Astrocyte (in vitro differentiated cells and primary cell): ENCODE measurements around the gene ARHGAP12. TPM values are rescaled to one million over a fixed set of nuclear protein-coding genes. Genes with fewer than 3 reads are reported as not detected.
A peak's percentile ranks its signal among the peaks of the same experiment; 100 is the strongest.

Experiments used
- DNase-seq: peaks from one replicate; pipeline ENCODE4 v3.0.0-alpha.2; 2010; ENCODE audit warnings: low read depth
- FAIRE-seq: peaks from 2 replicates; lab custom pipeline; 2011; peaks lifted over from hg19 to GRCh38; lab: Jason Lieb, UNC
- H2AFZ ChIP-seq: 2 replicates; pipeline ENCODE4 v1.6.0; 2012; ENCODE audit warnings: low read depth, low read length, inconsistent platforms
- H3K27ac ChIP-seq: 2 replicates; pipeline ENCODE4 v1.5.1; 2011; ENCODE audit warnings: low read depth, low read length, inconsistent platforms
- H3K27me3 ChIP-seq: 2 replicates; pipeline ENCODE4 v1.6.0; 2011; ENCODE audit warnings: low read length, inconsistent platforms; ENCODE audit not compliant: insufficient read depth
- H3K36me3 ChIP-seq: 2 replicates; pipeline ENCODE4 v1.5.1; 2011; ENCODE audit warnings: low read length, inconsistent platforms; ENCODE audit not compliant: insufficient read depth
- H3K4me1 ChIP-seq: 2 replicates; pipeline ENCODE4 v1.5.1; 2011; ENCODE audit warnings: low read length, inconsistent platforms; ENCODE audit not compliant: insufficient read depth
- H3K4me2 ChIP-seq: 2 replicates; pipeline ENCODE4 v1.6.0; 2012; ENCODE audit warnings: low read length, inconsistent platforms
- H3K4me3 ChIP-seq: 2 replicates; pipeline ENCODE4 v1.5.1; 2011; ENCODE audit warnings: low read depth, mild to moderate bottlenecking, low read length, inconsistent platforms; ENCODE audit not compliant: insufficient read depth
- H3K79me2 ChIP-seq: 2 replicates; pipeline ENCODE4 v1.6.0; 2012; ENCODE audit warnings: mild to moderate bottlenecking, low read length, inconsistent platforms; ENCODE audit not compliant: insufficient read depth
- H3K9ac ChIP-seq: 2 replicates; pipeline ENCODE4 v1.6.0; 2012; ENCODE audit warnings: mild to moderate bottlenecking, low read length, inconsistent platforms
- H3K9me3 ChIP-seq: 2 replicates; pipeline ENCODE4 v1.5.1; 2012; ENCODE audit warnings: low read depth, mild to moderate bottlenecking, low read length, inconsistent platforms; ENCODE audit not compliant: insufficient read depth
- H4K20me1 ChIP-seq: 2 replicates; pipeline ENCODE4 v1.6.0; 2012; ENCODE audit warnings: low read length, inconsistent platforms; ENCODE audit not compliant: insufficient read depth
- H3K27ac Mint-ChIP-seq: one replicate; pipeline ENCODE4 v1.8.0; 2021; ENCODE audit warnings: mild to moderate bottlenecking, mixed read lengths; ENCODE audit not compliant: unreplicated experiment
- H3K27me3 Mint-ChIP-seq: one replicate; pipeline ENCODE4 v1.8.0; 2021; ENCODE audit warnings: low read depth, mixed read lengths; ENCODE audit not compliant: unreplicated experiment
- H3K36me3 Mint-ChIP-seq: one replicate; pipeline ENCODE4 v1.8.0; 2021; ENCODE audit warnings: low read depth, mixed read lengths; ENCODE audit not compliant: unreplicated experiment
- H3K4me1 Mint-ChIP-seq: one replicate; pipeline ENCODE4 v1.8.0; 2021; ENCODE audit warnings: low read depth, mixed read lengths; ENCODE audit not compliant: unreplicated experiment
- H3K4me3 Mint-ChIP-seq: one replicate; pipeline ENCODE4 v1.8.0; 2021; ENCODE audit warnings: mild to moderate bottlenecking, moderate library complexity, mixed read lengths; ENCODE audit not compliant: unreplicated experiment
- H3K9me3 Mint-ChIP-seq: one replicate; pipeline ENCODE4 v1.8.0; 2021; ENCODE audit warnings: mild to moderate bottlenecking, mixed read lengths; ENCODE audit not compliant: unreplicated experiment
- EZH2 ChIP-seq: IDR thresholded peaks from 2 replicates; pipeline ENCODE4 v1.6.1; 2012; ENCODE audit warnings: mild to moderate bottlenecking, low read length, inconsistent platforms; ENCODE audit not compliant: insufficient read depth
- total RNA-seq: library from RNA; stranded (reverse); gene quantifications from 2 replicates; pipeline ENCODE4 v1.2.1, GENCODE V29; 2021
- TF ChIP-seq, protein P1 (sequence below): IDR thresholded peaks from 2 replicates; pipeline ENCODE4 v1.5.1; 2011; ENCODE audit warnings: low read depth, mild to moderate bottlenecking, inconsistent platforms, low read length, moderate library complexity; ENCODE audit not compliant: insufficient read depth

ARHGAP12 gene
- total RNA-seq, 1 donor from 2014 or later = 24.9 TPM

- Histone ChIP-seq H3K9me3 (peaks cover 3% of the 10 kb centered on the region), H3K27me3 (no peaks in the 10 kb centered on the region), H3K79me2 (no peaks in the 10 kb centered on the region), H3K4me2 (no peak overlapping the region), H3K36me3 (no peaks in the 10 kb centered on the region), H3K4me3 (no peak overlapping the region), H2AFZ (no peak overlapping the region), H3K27ac (no peak overlapping the region), H3K4me1 (peaks cover 8% of the 10 kb centered on the region), H3K9ac (no peak overlapping the region), H4K20me1 (no peaks in the 10 kb centered on the region)
- FAIRE-seq (no peak), DNase-seq (no peak)
- Mint-ChIP-seq H3K27me3 (no peaks in the 10 kb centered on the region), H3K27ac (no peak overlapping the region), H3K4me1 (peaks cover 11% of the 10 kb centered on the region), H3K36me3 (no peaks in the 10 kb centered on the region), H3K4me3 (no peak overlapping the region), H3K9me3 (peaks cover 3% of the 10 kb centered on the region)
- TF ChIP-seq, protein P1, sequence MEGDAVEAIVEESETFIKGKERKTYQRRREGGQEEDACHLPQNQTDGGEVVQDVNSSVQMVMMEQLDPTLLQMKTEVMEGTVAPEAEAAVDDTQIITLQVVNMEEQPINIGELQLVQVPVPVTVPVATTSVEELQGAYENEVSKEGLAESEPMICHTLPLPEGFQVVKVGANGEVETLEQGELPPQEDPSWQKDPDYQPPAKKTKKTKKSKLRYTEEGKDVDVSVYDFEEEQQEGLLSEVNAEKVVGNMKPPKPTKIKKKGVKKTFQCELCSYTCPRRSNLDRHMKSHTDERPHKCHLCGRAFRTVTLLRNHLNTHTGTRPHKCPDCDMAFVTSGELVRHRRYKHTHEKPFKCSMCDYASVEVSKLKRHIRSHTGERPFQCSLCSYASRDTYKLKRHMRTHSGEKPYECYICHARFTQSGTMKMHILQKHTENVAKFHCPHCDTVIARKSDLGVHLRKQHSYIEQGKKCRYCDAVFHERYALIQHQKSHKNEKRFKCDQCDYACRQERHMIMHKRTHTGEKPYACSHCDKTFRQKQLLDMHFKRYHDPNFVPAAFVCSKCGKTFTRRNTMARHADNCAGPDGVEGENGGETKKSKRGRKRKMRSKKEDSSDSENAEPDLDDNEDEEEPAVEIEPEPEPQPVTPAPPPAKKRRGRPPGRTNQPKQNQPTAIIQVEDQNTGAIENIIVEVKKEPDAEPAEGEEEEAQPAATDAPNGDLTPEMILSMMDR = no peak
- no peak for TF ChIP-seq EZH2
Measured at GRCh38 chr10:31778627-31779026, 150.0 kb downstream of the ARHGAP12 start.

DNA sequence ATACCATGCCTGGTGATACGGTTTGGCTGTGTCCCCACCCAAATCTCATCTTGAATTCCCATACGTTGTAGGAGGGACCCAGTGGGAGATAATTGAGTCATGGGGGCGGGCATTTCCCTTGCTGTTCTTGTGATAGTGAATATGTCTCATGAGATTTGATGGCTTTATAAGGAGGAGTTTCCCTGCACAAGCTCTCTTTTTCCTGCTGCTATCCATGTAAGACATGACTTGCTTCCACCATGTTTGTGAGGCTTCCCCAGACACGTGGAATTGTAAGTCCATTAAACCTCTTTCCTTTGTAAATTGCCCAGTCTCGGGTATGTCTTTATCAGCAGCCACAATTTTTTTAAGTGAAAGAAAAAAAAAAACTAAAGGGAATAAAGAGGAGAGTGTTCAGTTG is 152.5 kb downstream of the ARHGAP12 start:
- Mint-ChIP-seq H3K27ac (no peak overlapping the region), H3K9me3 (peaks cover 3% of the 10 kb centered on the region), H3K27me3 (no peaks in the 10 kb centered on the region), H3K36me3 (no peaks in the 10 kb centered on the region), H3K4me3 (no peak overlapping the region), H3K4me1 (peaks cover 13% of the 10 kb centered on the region)
- no peak overlapping the region for H3K4me2 ChIP-seq
- no peak for FAIRE-seq
- no peak overlapping the region for H3K27ac ChIP-seq
- no peaks in the 10 kb centered on the region for H4K20me1 ChIP-seq
- H3K79me2 ChIP-seq = no peaks in the 10 kb centered on the region
- no peak overlapping the region for H2AFZ ChIP-seq
- H3K36me3 ChIP-seq = no peaks in the 10 kb centered on the region
- H3K4me3 ChIP-seq = no peak overlapping the region
- no peak for DNase-seq
- H3K9ac ChIP-seq = no peak overlapping the region
- H3K27me3 ChIP-seq = no peaks in the 10 kb centered on the region
- TF ChIP-seq, protein P1 = no peak
- no peak for TF ChIP-seq EZH2
- peaks cover 3% of the 10 kb centered on the region for H3K9me3 ChIP-seq
- H3K4me1 ChIP-seq = peaks cover 9% of the 10 kb centered on the region

GRCh38 chr10:31774928-31775650 is 153.5 kb downstream of the ARHGAP12 start:
- no peak overlapping the region for H3K4me3 ChIP-seq
- H2AFZ ChIP-seq = peak overlapping the region; percentile 65
- H3K79me2 ChIP-seq = no peaks in the 10 kb centered on the region
- Mint-ChIP-seq H3K36me3 (no peaks in the 10 kb centered on the region), H3K9me3 (peaks cover 3% of the 10 kb centered on the region), H3K27ac (no peak overlapping the region), H3K4me3 (no peak overlapping the region), H3K27me3 (no peaks in the 10 kb centered on the region), H3K4me1 (peaks cover 15% of the 10 kb centered on the region)
- DNase-seq (no peak), FAIRE-seq (no peak)
- TF ChIP-seq, protein P1 = no peak
- no peak for TF ChIP-seq EZH2
- no peak overlapping the region for H3K4me2 ChIP-seq
- peaks cover 3% of the 10 kb centered on the region for H3K9me3 ChIP-seq
- no peaks in the 10 kb centered on the region for H3K27me3 ChIP-seq
- no peaks in the 10 kb centered on the region for H3K36me3 ChIP-seq
- H3K9ac ChIP-seq = no peak overlapping the region
- peaks cover 15% of the 10 kb centered on the region for H3K4me1 ChIP-seq
- no peaks in the 10 kb centered on the region for H4K20me1 ChIP-seq
- no peak overlapping the region for H3K27ac ChIP-seq
